ENCODE results near the gene RPS6KA2.
"Not testable (repeated sequence)": the region's sequence is repeated elsewhere in the genome, so short reads cannot be mapped to it uniquely, and the experiment has no call there.

The RPS6KA2 gene

DNA sequence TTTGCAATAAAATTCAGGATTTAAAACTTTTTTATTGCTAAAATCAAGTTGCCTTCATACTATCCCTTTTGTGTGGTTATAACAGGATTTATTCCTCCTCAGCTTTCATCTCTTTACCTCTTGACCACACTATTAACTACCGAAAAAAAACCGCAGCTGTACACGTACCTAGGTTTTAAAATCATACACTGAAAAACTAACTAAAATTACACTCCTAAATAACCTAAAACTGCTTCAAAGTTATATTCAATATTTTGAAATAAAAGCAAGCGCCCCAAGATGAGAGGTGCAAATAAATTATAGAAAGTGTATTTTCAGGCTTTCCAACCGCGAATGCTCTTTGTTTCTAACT is 245.7 kb downstream of the RPS6KA2 start:
- no peak for DNase-seq (ENCODE audit: low read depth, low spot score)

GRCh38 chr6:166379800-166380199 is 247.3 kb downstream of the RPS6KA2 start:
- DNase-seq (ENCODE audit: low read depth, low spot score), result no peak

DNA sequence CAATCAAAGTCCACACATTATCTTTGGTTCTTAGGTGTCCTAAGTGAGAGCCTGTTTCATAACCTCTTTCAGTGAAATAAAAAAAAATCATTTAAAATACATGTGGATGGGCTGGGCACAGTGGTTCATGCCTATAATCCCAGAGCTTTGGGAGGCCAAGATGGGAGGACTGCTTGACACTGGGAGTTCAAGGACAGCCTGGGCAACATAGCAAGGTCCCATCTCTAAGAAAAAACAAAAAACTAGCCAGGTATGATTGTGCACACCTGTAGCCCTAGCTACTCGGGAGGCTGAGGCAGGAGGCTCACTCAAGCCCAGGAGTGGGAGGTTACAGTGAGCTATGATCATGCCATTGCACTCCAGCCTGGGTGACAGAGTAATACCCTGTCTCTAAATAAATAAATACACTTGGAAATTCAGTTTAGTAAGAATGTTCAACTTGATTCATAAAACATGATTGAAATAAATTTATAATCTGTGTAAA is 247.9 kb downstream of the RPS6KA2 start:
- DNase-seq (ENCODE audit: low read depth, low spot score), result no peak

- DNase-seq (ENCODE audit: low read depth, low spot score), result no peak
These were observed 249.3 kb downstream of the RPS6KA2 start for GRCh38 chr6:166377721-166378120.

- no peak for DNase-seq (ENCODE audit: low read depth, low spot score)
These were observed 252.0 kb downstream of the RPS6KA2 start for GRCh38 chr6:166375013-166375412.

DNA sequence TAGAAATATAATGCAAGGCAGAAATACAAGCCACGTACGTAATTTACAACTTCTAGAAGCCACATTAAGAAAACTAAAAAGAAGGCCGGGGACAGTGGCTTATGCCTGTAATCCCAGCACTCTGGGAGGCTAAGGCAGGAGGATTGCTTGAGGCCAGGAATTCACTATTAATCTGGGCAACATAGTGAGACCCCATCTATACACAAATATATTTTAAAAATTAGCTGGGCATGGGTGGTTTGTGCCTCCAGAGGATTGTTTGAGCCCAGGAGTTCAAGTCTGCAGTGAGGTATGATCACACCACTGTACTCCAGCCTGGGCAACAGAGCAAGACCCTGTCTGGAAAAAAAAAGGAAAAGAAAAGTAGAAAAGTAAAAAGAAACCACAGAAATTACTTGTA is 256.6 kb downstream of the RPS6KA2 start:
- DNase-seq (ENCODE audit: low read depth, low spot score), result no peak

DNA sequence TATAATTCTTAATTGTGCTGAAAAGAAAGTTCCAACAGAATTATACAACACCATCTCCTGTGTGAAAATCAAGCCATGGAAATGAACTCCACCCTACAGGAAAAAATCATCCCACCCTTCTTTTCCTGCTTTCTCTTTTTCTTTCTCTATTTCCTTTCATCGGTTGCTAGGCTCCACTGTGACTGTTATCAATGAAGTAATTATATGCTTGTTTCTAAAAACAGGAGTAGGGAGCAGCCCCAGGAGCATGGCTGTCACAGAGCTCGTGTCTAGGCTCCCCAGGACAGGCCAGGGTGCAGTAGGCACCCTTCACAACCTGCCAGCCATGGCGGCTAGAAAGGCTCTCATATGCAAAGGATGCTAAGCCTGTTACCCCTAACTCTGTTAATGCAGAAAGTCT is 257.3 kb downstream of the RPS6KA2 start:
- no peak for DNase-seq (ENCODE audit: low read depth, low spot score)

DNA sequence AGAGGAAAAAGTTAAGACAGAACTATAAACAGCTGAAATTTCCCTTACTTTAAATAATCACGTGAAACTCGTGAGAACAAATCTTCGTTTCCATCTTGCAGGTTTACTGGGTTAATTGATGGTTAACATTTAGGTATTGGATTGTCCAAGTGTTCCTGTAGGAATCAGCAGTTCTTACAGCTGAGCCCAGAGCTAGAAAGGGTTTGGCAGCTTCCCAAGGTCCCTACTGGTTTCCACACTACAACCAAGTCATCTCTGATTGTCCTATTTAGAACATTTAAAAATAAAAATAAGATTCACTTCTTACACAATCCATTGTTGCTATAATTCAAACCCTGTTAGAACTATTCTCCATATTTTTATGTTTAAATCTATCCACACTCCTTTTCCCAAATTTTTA is 260.1 kb downstream of the RPS6KA2 start:
- DNase-seq (ENCODE audit: low read depth, low spot score), result no peak

- DNase-seq (ENCODE audit: low read depth, low spot score), result no peak
These were observed 261.2 kb downstream of the RPS6KA2 start for GRCh38 chr6:166365806-166366205.

GRCh38 chr6:166365221-166365620 is 261.8 kb downstream of the RPS6KA2 start:
- DNase-seq (ENCODE audit: low read depth, low spot score), result no peak

DNA sequence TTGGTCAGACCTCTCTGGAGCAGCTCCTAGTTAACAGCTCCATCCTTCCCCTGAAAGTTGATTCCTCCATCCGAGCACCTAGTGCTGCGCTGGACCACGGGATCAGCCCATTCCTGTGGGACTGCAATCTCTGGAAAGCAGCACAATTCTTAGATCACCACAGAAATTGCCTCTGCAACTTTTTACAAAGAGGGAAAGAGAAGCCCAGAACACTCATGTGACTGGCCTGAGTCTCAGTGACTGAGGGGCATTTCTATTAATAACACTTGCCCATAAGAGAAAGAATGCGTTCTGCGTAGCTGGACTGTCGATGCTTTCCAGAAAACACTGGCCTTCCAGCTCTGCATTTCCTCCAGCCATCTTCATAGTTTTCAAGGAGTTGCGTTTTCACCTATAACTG is 262.6 kb downstream of the RPS6KA2 start:
- DNase-seq (ENCODE audit: low read depth, low spot score), result no peak

- not testable (repeated sequence) for DNase-seq (ENCODE audit: low read depth, low spot score)
These were observed 264.6 kb downstream of the RPS6KA2 start for GRCh38 chr6:166362427-166362826.

- DNase-seq (ENCODE audit: low read depth, low spot score), result no peak
These were observed 266.0 kb downstream of the RPS6KA2 start for GRCh38 chr6:166361077-166361429.

GRCh38 chr6:166360243-166361076 is 266.6 kb downstream of the RPS6KA2 start:
- DNase-seq (ENCODE audit: low read depth, low spot score), result no peak

All from activated naive CD8-positive, alpha-beta T cell treated with anti-CD3 and anti-CD28 coated beads, Interleukin-2, amount 50 U/mL, for 16 hours (primary cell).